Neural progenitor cell (in vitro differentiated cells): Measurements from ENCODE around the gene PGM5. TPM values are rescaled to one million over a fixed set of nuclear protein-coding genes. Genes with fewer than 3 reads are reported as not detected.

Experiments
- DNase-seq: peaks from one replicate; pipeline ENCODE4 v3.0.0-alpha.2; 2016; ENCODE audit warnings: low spot score
- H2AFZ ChIP-seq: fragments of 200-600 bp; sonication (generic); replicated peaks from 2 replicates; pipeline ENCODE4 v1.6.1; 2016; ENCODE audit warnings: antibody characterized with exemption
- H3F3A ChIP-seq: fragments of 200-600 bp; sonication (generic); 2 replicates; pipeline ENCODE4 v1.6.1; 2016; ENCODE audit warnings: antibody characterized with exemption, low read depth
- H3K27ac ChIP-seq: fragments of 200-600 bp; sonication (generic); 2 replicates; pipeline ENCODE4 v1.5.1; 2016; ENCODE audit warnings: mild to moderate bottlenecking
- H3K27me3 ChIP-seq: fragments of 200-600 bp; sonication (generic); 2 replicates; pipeline ENCODE4 v1.6.1; 2016; ENCODE audit warnings: mild to moderate bottlenecking, moderate library complexity
- H3K36me3 ChIP-seq: fragments of 200-600 bp; sonication (generic); 2 replicates; pipeline ENCODE4 v1.5.1; 2016
- H3K4me1 ChIP-seq: fragments of 200-600 bp; sonication (generic); 2 replicates; pipeline ENCODE4 v1.6.1; 2016; ENCODE audit warnings: mixed run types
- H3K4me2 ChIP-seq: fragments of 200-600 bp; sonication (generic); 2 replicates; pipeline ENCODE4 v1.6.1; 2016
- H3K4me3 ChIP-seq: fragments of 200-600 bp; sonication (generic); 2 replicates; pipeline ENCODE4 v1.5.1; 2016
- H3K79me2 ChIP-seq: fragments of 200-600 bp; sonication (generic); 2 replicates; pipeline ENCODE4 v1.6.1; 2016; ENCODE audit warnings: low read depth
- H3K9ac ChIP-seq: fragments of 200-600 bp; sonication (generic); 2 replicates; pipeline ENCODE4 v1.6.1; 2016
- H3K9me3 ChIP-seq: fragments of 200-600 bp; sonication (generic); 2 replicates; pipeline ENCODE4 v1.5.1; 2016; ENCODE audit warnings: low read depth
- H4K20me1 ChIP-seq: fragments of 200-600 bp; sonication (generic); 2 replicates; pipeline ENCODE4 v1.6.1; 2016; ENCODE audit warnings: low read depth
- H3K27ac Mint-ChIP-seq: 3 replicates; pipeline ENCODE4 v1.8.0; 2021; ENCODE audit warnings: mixed read lengths
- H3K27me3 Mint-ChIP-seq: 2 replicates; pipeline ENCODE4 v1.8.0; 2022; ENCODE audit warnings: low read depth, mild to moderate bottlenecking, inconsistent platforms, moderate library complexity, mixed read lengths; ENCODE audit not compliant: insufficient read depth
- H3K36me3 Mint-ChIP-seq: 3 replicates; pipeline ENCODE4 v1.8.0; 2021; ENCODE audit warnings: mixed read lengths
- H3K4me1 Mint-ChIP-seq: 3 replicates; pipeline ENCODE4 v1.8.0; 2021; ENCODE audit warnings: mixed read lengths
- H3K4me3 Mint-ChIP-seq: 3 replicates; pipeline ENCODE4 v1.8.0; 2021; ENCODE audit warnings: mild to moderate bottlenecking, moderate library complexity, mixed read lengths
- H3K9me3 Mint-ChIP-seq: 3 replicates; pipeline ENCODE4 v1.8.0; 2020; ENCODE audit warnings: mixed read lengths
- EZH2 ChIP-seq: fragments of 200-600 bp; sonication (generic); IDR thresholded peaks from 2 replicates; pipeline ENCODE4 v1.6.1; 2017; ENCODE audit warnings: antibody characterized with exemption, mild to moderate bottlenecking, moderate library complexity
- EZH2phosphoT487 ChIP-seq: fragments of 200-600 bp; sonication (generic); IDR thresholded peaks from 2 replicates; pipeline ENCODE4 v1.6.1; 2017; ENCODE audit warnings: antibody characterized with exemption
- total RNA-seq: library from RNA; depleted of rRNA; stranded (reverse); fragments of >200 nt; gene quantifications from 2 replicates; pipeline ENCODE4 v1.2.3, GENCODE V29; 2015; ENCODE audit warnings: low replicate concordance
- TF ChIP-seq, protein P1 (sequence below): fragments of 200-600 bp; sonication (generic); IDR thresholded peaks from 2 replicates; pipeline ENCODE4 v1.5.1; 2017; ENCODE audit warnings: antibody characterized with exemption, mild to moderate bottlenecking

Gene PGM5
- total RNA-seq, 1 donor from 2014 or later: 2.0 TPM

DNA sequence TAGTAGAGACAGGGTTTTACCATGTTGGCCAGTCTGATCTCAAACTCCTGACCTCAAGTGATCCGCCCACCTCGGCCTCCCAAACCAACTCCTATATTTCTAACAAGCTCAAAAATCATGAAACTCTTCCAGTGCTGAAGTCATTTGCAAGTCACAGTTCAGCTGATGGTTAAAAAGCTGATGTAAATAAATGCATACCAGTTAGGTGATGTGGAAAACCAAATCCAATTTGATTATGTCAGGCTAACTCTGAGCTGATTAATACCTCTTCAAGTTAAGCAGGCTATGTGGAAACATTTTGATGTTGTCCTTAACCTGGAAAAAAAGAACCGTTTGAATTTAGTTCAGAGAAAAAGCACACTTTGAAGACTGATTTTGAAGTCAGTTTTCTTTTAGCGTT, 133.2 kb downstream of the PGM5 start:
- H3K4me3 ChIP-seq: no peak overlapping the region
- Mint-ChIP-seq H3K27me3 (peaks cover 2% of the 10 kb centered on the region), H3K4me1 (peaks cover 18% of the 10 kb centered on the region), H3K4me3 (no peak overlapping the region), H3K36me3 (peaks cover 7% of the 10 kb centered on the region), H3K9me3 (peaks cover 8% of the 10 kb centered on the region), H3K27ac (peak overlapping the region; percentile 18)
- no peaks in the 10 kb centered on the region for H3K9me3 ChIP-seq
- H3K4me2 ChIP-seq: no peak overlapping the region
- H3K27ac ChIP-seq: no peak overlapping the region
- H3K4me1 ChIP-seq: no peaks in the 10 kb centered on the region
- no peak for DNase-seq
- TF ChIP-seq, protein P1, sequence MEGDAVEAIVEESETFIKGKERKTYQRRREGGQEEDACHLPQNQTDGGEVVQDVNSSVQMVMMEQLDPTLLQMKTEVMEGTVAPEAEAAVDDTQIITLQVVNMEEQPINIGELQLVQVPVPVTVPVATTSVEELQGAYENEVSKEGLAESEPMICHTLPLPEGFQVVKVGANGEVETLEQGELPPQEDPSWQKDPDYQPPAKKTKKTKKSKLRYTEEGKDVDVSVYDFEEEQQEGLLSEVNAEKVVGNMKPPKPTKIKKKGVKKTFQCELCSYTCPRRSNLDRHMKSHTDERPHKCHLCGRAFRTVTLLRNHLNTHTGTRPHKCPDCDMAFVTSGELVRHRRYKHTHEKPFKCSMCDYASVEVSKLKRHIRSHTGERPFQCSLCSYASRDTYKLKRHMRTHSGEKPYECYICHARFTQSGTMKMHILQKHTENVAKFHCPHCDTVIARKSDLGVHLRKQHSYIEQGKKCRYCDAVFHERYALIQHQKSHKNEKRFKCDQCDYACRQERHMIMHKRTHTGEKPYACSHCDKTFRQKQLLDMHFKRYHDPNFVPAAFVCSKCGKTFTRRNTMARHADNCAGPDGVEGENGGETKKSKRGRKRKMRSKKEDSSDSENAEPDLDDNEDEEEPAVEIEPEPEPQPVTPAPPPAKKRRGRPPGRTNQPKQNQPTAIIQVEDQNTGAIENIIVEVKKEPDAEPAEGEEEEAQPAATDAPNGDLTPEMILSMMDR: no peak
- TF ChIP-seq EZH2phosphoT487 (no peak), EZH2 (no peak)
- peaks cover 98% of the 10 kb centered on the region for H3K27me3 ChIP-seq
- no peaks in the 10 kb centered on the region for H3K36me3 ChIP-seq
- H2AFZ ChIP-seq: no peak overlapping the region
- H3K79me2 ChIP-seq: no peaks in the 10 kb centered on the region
- H3K9ac ChIP-seq: no peak overlapping the region
- H3F3A ChIP-seq: no peaks in the 10 kb centered on the region
- H4K20me1 ChIP-seq: no peaks in the 10 kb centered on the region

DNA sequence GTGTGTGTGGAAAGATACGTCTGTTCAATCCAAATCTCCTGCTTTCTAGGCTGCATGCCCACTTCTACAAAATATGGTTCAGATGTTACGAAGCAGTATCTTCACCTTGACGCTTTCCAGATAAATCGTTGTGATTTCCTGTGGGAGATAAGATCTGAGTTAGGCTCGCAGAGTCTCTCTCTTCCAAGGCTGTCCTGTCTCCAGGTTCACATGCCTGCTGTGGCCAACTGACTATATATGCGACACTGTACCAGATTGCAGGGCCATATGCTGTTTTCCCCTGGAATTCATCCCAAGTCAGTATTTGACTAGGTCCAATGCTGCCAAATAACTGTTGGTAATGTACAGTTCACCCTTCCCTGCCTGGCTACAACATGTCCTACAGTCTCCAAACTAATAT, 136.4 kb downstream of the PGM5 start:
- Histone ChIP-seq H3K9ac (no peak overlapping the region), H3K36me3 (no peaks in the 10 kb centered on the region), H2AFZ (no peak overlapping the region), H3K4me1 (no peaks in the 10 kb centered on the region), H3K27me3 (peaks cover 100% of the 10 kb centered on the region), H3K27ac (no peak overlapping the region), H3K9me3 (no peaks in the 10 kb centered on the region), H3K4me2 (no peak overlapping the region), H4K20me1 (no peaks in the 10 kb centered on the region), H3F3A (no peaks in the 10 kb centered on the region), H3K4me3 (no peak overlapping the region), H3K79me2 (no peaks in the 10 kb centered on the region)
- no peak overlapping the region for H3K4me3 Mint-ChIP-seq
- no peaks in the 10 kb centered on the region for H3K9me3 Mint-ChIP-seq
- peaks cover 18% of the 10 kb centered on the region for H3K4me1 Mint-ChIP-seq
- TF ChIP-seq, protein P1: no peak
- no peak for TF ChIP-seq EZH2phosphoT487
- TF ChIP-seq EZH2: no peak
- peaks cover 4% of the 10 kb centered on the region for H3K27me3 Mint-ChIP-seq
- no peak for DNase-seq
- H3K36me3 Mint-ChIP-seq: peaks cover 2% of the 10 kb centered on the region
- H3K27ac Mint-ChIP-seq: no peak overlapping the region

DNA sequence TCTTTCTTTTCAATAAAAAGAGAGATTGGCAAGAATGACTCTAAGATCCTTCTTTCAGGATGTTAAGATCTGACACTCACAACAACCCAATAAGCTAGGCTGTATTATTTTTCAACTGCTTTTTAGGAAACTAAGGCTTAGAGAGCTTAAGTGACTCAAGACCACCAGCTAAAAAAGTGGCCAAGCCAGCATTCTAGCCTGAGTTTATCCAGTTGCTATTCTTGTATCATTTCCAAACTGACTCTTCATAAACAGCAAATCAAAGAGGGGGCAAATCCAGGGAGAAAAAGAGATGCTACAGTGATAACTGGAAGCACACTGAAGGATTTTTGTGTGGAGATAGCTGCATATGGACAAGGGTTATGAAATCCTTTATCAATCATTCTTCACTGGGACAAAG, 137.1 kb downstream of the PGM5 start:
- H3K36me3 Mint-ChIP-seq: no peaks in the 10 kb centered on the region
- Histone ChIP-seq H3K4me2 (no peak overlapping the region), H3K27ac (no peak overlapping the region), H3K27me3 (peaks cover 100% of the 10 kb centered on the region), H2AFZ (no peak overlapping the region), H3K9ac (no peak overlapping the region), H3K4me3 (no peak overlapping the region), H3K79me2 (no peaks in the 10 kb centered on the region), H3F3A (no peaks in the 10 kb centered on the region), H3K9me3 (no peaks in the 10 kb centered on the region), H3K36me3 (no peaks in the 10 kb centered on the region), H4K20me1 (no peaks in the 10 kb centered on the region), H3K4me1 (no peaks in the 10 kb centered on the region)
- H3K9me3 Mint-ChIP-seq: no peaks in the 10 kb centered on the region
- H3K4me3 Mint-ChIP-seq: no peak overlapping the region
- H3K27ac Mint-ChIP-seq: no peak overlapping the region
- TF ChIP-seq, protein P1: no peak
- no peak for TF ChIP-seq EZH2
- TF ChIP-seq EZH2phosphoT487: no peak
- H3K27me3 Mint-ChIP-seq: peaks cover 4% of the 10 kb centered on the region
- H3K4me1 Mint-ChIP-seq: peaks cover 14% of the 10 kb centered on the region
- DNase-seq: no peak
